ENCODE data around the gene GIPC1.

GIPC1 gene

DNA sequence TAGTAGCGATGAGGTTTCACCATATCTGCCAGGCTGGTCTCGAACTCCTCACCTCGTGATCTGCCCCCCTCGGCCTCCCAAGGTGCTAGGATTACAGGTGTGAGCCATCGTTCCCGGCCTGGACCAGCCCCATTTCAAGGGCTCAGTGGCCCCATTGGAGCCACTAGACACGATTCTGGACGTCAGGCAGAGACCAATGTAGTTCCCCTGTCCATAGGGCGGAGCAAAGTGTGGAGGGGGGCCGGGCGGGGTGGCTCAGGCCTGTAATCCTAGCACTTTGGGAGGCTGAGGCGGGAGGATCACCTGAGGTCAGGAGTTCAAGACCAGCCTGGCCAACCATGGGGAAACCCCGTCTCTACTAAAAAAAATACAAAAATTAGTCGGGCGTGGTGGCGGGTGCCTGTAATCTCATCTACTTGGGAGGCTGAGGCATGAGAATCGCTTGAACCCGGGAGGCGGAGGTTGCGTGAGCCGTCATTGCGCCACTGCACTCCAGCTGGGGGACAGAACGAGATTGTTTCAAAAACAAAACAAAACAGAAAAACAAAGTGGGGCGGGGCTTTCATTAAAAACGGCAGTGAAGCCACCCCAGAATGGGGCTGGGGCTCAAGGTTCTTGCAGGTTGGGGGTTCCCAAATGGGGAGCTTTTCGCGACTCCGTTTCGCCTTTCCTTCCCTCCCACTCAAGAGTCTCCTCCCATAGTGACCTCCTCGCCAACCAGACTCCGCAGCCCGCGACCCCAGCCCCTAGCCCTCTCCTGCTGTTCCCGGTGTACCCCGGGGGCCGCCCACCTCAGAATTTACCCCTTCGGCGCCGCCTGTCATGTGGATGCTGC, 32.7 kb upstream of the GIPC1 start:
- TF ChIP-seq, protein P1, sequence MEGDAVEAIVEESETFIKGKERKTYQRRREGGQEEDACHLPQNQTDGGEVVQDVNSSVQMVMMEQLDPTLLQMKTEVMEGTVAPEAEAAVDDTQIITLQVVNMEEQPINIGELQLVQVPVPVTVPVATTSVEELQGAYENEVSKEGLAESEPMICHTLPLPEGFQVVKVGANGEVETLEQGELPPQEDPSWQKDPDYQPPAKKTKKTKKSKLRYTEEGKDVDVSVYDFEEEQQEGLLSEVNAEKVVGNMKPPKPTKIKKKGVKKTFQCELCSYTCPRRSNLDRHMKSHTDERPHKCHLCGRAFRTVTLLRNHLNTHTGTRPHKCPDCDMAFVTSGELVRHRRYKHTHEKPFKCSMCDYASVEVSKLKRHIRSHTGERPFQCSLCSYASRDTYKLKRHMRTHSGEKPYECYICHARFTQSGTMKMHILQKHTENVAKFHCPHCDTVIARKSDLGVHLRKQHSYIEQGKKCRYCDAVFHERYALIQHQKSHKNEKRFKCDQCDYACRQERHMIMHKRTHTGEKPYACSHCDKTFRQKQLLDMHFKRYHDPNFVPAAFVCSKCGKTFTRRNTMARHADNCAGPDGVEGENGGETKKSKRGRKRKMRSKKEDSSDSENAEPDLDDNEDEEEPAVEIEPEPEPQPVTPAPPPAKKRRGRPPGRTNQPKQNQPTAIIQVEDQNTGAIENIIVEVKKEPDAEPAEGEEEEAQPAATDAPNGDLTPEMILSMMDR (IDR thresholded peaks at IDR 0.05; ENCODE audit: low read depth, low read length), result no peak
- DNase-seq (ENCODE audit: low read depth in 2 of 2), result no peak
- H3K4me3 ChIP-seq (replicated peaks in 1 of 2; ENCODE audit: low read depth in 2 of 2, low read length in 2 of 2), result peak overlapping the region; percentile 62 to 68

DNA sequence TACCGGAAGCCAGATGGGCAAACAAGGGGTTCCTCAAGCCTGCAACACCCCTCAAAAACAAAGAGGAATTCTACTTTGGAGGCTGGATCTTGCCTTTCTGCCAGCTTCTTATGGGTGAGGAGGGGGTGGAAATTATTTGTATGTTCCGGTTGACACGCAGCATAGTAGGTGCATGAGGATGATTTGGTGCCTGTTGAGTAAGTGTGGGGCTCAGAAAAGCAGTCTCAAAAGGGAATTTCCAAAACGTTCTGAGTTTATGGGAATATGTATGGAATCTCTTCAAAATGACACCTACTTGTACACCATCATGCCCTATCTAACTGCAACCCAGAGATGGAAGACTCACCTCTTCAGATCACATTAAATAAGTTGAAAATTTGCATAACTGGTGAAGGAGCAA, 30.5 kb upstream of the GIPC1 start:
- TF ChIP-seq, protein P1 (IDR thresholded peaks at IDR 0.05; ENCODE audit: low read depth, low read length), result no peak
- no peak for DNase-seq (ENCODE audit: low read depth in 2 of 2)
- H3K4me3 ChIP-seq (replicated peaks in 1 of 2; ENCODE audit: low read depth in 2 of 2, low read length in 2 of 2), result no peak overlapping the region

- DNase-seq (ENCODE audit: low read depth in 2 of 2), result no peak
- H3K4me3 ChIP-seq (replicated peaks in 1 of 2; ENCODE audit: low read depth in 2 of 2, low read length in 2 of 2), result no peak overlapping the region
- TF ChIP-seq, protein P1 (IDR thresholded peaks at IDR 0.05; ENCODE audit: low read depth, low read length), result no peak
Observed at GRCh38 chr19:14525729-14526128, 29.8 kb upstream of the GIPC1 start.

GRCh38 chr19:14520543-14520942, 24.6 kb upstream of the GIPC1 start:
- no peak overlapping the region for H3K4me3 ChIP-seq (replicated peaks in 1 of 2; ENCODE audit: low read depth in 2 of 2, low read length in 2 of 2)
- TF ChIP-seq, protein P1 (IDR thresholded peaks at IDR 0.05; ENCODE audit: low read depth, low read length), result no peak
- DNase-seq (ENCODE audit: low read depth in 2 of 2), result no peak

DNA sequence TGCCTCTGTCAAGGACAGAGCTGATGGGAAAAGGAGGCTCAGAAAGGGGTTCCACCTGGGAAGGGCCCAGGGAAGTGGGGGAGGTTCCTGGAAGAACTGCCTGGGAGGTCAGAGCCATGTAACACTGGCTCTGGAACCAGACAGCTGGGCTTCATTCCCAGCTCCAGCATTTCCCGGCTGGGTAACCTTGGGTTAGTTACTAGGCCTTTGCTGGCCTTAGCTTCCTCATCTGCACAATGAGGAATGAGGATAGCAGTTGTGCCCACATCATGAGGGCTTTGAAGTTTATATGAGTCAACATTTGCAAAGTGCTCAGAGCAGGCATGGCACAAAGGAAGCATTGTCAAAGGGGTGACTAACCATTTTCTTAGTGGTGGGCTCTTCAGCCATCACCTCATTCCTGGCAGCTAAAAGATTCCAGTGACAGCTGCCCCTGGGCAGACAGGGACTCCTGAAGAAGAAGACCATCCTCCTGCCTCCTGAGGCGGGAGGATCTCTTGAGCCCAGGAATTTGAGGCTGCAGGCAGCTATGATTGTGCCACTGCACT, 24.0 kb upstream of the GIPC1 start:
- TF ChIP-seq, protein P1 (IDR thresholded peaks at IDR 0.05; ENCODE audit: low read depth, low read length), result no peak
- DNase-seq (ENCODE audit: low read depth in 2 of 2), result peak; percentile 60 to 84
- H3K4me3 ChIP-seq (replicated peaks in 1 of 2; ENCODE audit: low read depth in 2 of 2, low read length in 2 of 2), result no peak overlapping the region

GRCh38 chr19:14519245-14519859, 23.4 kb upstream of the GIPC1 start:
- DNase-seq (ENCODE audit: low read depth in 2 of 2), result no peak
- H3K4me3 ChIP-seq (replicated peaks in 1 of 2; ENCODE audit: low read depth in 2 of 2, low read length in 2 of 2), result no peak overlapping the region
- TF ChIP-seq, protein P1 (IDR thresholded peaks at IDR 0.05; ENCODE audit: low read depth, low read length), result no peak

Measured in cardiac fibroblast (primary cell).